ENCODE measurements around the gene VAMP5. TPM values are rescaled to one million over a fixed set of nuclear protein-coding genes. Genes with fewer than 3 reads are reported as not detected.
"Not testable (repeated sequence)": the region's sequence is repeated elsewhere in the genome, so short reads cannot be mapped to it uniquely, and the experiment has no call there.

Gene VAMP5
- total RNA-seq, 1 donor from 2014 or later: 25.0 TPM

GRCh38 chr2:85585781-85586105 is 1.5 kb downstream of the VAMP5 start:
- no peak for DNase-seq (ENCODE audit: low read depth)
- TF ChIP-seq, protein P1, sequence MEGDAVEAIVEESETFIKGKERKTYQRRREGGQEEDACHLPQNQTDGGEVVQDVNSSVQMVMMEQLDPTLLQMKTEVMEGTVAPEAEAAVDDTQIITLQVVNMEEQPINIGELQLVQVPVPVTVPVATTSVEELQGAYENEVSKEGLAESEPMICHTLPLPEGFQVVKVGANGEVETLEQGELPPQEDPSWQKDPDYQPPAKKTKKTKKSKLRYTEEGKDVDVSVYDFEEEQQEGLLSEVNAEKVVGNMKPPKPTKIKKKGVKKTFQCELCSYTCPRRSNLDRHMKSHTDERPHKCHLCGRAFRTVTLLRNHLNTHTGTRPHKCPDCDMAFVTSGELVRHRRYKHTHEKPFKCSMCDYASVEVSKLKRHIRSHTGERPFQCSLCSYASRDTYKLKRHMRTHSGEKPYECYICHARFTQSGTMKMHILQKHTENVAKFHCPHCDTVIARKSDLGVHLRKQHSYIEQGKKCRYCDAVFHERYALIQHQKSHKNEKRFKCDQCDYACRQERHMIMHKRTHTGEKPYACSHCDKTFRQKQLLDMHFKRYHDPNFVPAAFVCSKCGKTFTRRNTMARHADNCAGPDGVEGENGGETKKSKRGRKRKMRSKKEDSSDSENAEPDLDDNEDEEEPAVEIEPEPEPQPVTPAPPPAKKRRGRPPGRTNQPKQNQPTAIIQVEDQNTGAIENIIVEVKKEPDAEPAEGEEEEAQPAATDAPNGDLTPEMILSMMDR (conservative IDR thresholded peaks at IDR 0.05; ENCODE audit: low read depth, low read length): no peak
- no peak overlapping the region for H3K4me3 ChIP-seq (ENCODE audit: low read depth, low read length)

GRCh38 chr2:85588236-85588635 is 4.0 kb downstream of the VAMP5 start:
- no peak overlapping the region for H3K4me3 ChIP-seq (ENCODE audit: low read depth, low read length)
- DNase-seq (ENCODE audit: low read depth): no peak
- TF ChIP-seq, protein P1 (conservative IDR thresholded peaks at IDR 0.05; ENCODE audit: low read depth, low read length): no peak

- H3K4me3 ChIP-seq (ENCODE audit: low read depth, low read length): no peak overlapping the region
- TF ChIP-seq, protein P1 (conservative IDR thresholded peaks at IDR 0.05; ENCODE audit: low read depth, low read length): no peak
- no peak for DNase-seq (ENCODE audit: low read depth)
These were observed 4.4 kb downstream of the VAMP5 start for GRCh38 chr2:85588645-85589044.

GRCh38 chr2:85589181-85589580 is 5.0 kb downstream of the VAMP5 start:
- H3K4me3 ChIP-seq (ENCODE audit: low read depth, low read length): no peak overlapping the region
- TF ChIP-seq, protein P1 (conservative IDR thresholded peaks at IDR 0.05; ENCODE audit: low read depth, low read length): no peak
- DNase-seq (ENCODE audit: low read depth): no peak

- DNase-seq (ENCODE audit: low read depth): no peak
- TF ChIP-seq, protein P1 (conservative IDR thresholded peaks at IDR 0.05; ENCODE audit: low read depth, low read length): no peak
- H3K4me3 ChIP-seq (ENCODE audit: low read depth, low read length): no peak overlapping the region
These were observed 6.0 kb downstream of the VAMP5 start for GRCh38 chr2:85589982-85590791.

GRCh38 chr2:85590950-85591349 is 6.7 kb downstream of the VAMP5 start:
- no peak for DNase-seq (ENCODE audit: low read depth)
- H3K4me3 ChIP-seq (ENCODE audit: low read depth, low read length): no peak overlapping the region
- TF ChIP-seq, protein P1 (conservative IDR thresholded peaks at IDR 0.05; ENCODE audit: low read depth, low read length): no peak

DNA sequence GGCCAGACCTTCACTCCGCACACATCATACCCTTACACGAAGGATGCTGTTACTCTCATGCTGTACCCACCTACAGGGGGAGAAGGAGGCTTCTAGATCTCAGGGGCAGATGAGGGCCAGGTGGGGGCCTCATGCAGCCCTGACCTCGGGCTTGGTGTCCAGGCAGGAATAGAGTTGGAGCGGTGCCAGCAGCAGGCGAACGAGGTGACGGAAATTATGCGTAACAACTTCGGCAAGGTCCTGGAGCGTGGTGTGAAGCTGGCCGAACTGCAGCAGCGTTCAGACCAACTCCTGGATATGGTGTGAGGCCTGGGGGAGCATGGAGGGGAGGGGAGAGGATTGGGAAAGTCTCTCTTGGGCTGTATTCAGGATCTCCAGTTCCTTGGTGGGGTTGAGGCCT is 7.3 kb downstream of the VAMP5 start:
- TF ChIP-seq, protein P1 (conservative IDR thresholded peaks at IDR 0.05; ENCODE audit: low read depth, low read length): no peak
- H3K4me3 ChIP-seq (ENCODE audit: low read depth, low read length): no peak overlapping the region
- no peak for DNase-seq (ENCODE audit: low read depth)

GRCh38 chr2:85592299-85592698 is 8.1 kb downstream of the VAMP5 start:
- not testable (repeated sequence) for H3K4me3 ChIP-seq (ENCODE audit: low read depth, low read length); DNase-seq (ENCODE audit: low read depth)
